AG09319 (cell line): ENCODE measurements around the gene PIPOX.

Experiments used
- DNase-seq: peaks from one replicate; pipeline ENCODE4 v3.0.0-alpha.2; 2010; ENCODE audit warnings: low read depth; ENCODE audit errors: extremely low read depth
- CTCF ChIP-seq: IDR thresholded peaks from 2 replicates; pipeline ENCODE4 v1.5.1; 2011; ENCODE audit warnings: low read depth, mild to moderate bottlenecking, inconsistent platforms, low read length, moderate library complexity

The PIPOX gene

DNA sequence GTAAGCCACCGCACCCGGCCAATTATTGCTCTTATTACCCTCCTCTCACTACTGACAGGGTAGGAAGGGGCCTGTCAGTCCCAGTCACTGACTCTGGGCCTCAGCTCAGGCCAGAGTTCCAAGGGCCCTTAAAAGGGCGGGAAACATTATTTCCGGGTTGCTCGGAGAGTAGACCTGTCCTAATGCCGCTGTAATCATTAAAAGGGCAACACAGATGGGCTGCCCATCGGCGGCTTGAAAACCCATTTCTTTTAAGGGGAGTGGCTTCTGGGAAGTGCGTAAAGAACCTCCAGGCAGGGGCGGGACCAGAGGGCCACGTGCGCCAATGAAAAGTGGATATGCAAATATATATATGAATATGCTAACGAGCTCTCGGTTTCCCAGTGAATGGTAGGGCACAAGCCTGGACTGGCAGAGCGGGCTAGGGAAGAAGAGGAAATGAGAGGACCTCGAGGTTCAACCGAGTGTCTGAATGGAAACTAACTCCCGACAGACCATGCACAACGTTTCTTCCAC lies 26.6 kb downstream of the PIPOX start:
- no peak for DNase-seq
- TF ChIP-seq CTCF = no peak

DNA sequence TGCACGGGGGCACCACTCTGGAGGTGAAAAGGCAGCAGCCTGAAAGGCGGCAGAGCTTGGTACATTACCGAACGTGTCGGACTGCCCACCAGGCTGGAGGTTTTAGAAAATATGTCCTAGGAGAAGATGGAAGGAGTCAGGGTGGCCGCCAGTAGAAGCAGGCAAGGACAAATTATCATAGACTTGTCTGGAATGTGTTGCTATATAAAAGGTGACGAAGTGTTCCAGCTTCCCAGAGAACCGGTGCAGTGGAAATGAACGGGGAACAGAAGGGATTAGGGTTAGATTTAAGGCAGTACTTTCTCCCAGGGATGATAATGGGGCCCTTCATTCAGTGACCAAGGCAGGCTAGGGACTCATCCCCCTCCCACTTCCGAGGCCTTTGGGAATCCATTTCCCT lies 27.4 kb downstream of the PIPOX start:
- no peak for TF ChIP-seq CTCF
- no peak for DNase-seq

DNA sequence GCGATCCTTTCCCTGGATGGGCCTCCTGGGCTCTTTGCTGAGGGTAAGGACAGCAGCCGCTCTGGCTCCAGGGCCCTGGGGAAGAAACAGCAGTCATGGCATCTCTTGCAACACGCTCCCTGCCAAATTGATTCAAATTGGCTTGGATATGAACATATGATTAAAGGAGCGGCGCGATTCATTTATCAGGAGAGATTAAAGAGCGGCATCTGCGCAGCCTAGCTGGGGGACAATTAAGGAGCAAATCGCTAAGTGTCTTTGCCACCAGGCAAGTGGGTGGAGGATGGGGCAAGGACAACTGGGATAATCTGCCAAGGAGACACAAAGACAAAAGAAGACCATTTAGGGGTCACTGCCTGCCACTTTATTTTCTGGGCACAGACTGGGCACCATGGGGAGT lies 27.8 kb downstream of the PIPOX start:
- TF ChIP-seq CTCF = no peak
- DNase-seq = no peak

DNA sequence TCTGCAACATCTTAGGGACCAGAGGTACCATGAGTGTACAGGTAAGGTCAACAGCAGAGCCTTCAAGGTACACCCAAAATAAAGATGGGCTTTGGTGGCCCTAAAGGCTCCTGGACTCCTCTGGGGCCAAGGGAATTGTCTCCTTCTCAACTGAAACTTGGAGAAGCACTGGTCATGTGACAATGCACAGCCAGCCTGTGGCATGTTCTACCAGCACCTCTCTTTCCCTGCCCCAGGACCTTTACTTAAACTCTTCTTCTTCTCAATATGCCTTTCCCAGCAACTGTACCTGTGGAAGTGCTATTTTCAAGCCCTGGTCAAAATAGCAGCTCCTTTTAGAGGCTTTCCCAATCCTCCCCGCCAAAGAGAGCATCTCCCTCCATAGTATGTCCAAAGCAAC lies 28.4 kb downstream of the PIPOX start:
- DNase-seq = no peak
- no peak for TF ChIP-seq CTCF

DNA sequence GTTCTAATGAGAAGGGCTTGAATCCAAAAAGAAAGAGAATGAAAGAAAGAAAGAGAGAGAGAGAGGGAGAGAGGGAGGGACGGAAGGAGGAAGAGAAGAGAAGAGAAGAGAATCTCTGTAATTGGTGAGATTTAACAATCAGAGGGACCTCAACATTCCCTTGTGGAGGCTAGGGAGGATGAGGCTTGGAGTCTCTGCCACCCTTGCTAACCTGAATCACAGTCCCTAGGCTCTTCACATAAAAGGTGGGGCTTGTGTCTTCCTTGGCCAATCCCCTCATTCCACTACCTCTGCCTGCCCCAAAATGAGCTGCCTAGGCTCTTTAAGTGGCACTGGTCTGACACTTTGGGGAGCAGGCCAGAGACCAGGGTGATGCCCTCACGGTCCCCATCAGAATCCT lies 30.1 kb downstream of the PIPOX start:
- no peak for DNase-seq
- no peak for TF ChIP-seq CTCF

DNA sequence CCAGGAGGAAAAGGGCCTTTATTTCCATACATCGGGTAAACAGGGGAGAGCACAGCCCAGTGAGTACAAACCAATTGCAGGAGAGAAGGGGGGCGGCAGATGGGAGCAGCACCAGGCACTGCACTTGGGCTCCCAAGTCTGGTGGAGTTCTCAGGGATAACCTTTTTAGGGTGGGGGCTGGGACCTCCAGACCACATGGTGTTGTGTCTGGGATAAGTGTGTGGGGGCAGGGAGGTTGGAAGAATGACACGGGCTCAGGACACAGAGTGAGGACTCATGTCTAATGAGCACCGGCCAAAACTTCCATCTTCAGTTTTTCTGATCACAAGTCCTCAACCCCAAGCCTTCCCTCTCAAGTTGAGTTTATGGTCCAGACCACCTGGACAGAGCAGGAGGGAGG lies 30.6 kb downstream of the PIPOX start:
- DNase-seq = no peak
- TF ChIP-seq CTCF = no peak

DNA sequence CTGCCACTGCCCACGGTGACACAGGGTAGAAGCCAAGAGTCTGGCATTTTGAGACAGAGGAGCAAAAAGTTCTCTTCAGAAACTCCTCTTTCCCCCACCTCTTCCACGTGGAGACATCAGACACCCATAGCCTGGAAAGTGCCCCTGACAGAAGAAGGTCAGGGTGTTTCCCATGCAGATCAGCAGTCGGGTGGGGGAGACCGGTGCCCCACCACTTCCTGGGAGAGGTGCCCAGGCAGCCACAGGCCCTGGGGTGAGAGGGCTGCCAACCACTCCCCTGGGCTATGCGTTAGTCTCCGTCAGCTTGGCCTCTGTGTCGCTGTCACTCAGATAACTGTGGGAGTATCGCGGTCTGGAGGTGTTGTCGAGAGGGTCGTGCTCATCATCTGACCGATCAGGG lies 31.5 kb downstream of the PIPOX start:
- no peak for DNase-seq
- no peak for TF ChIP-seq CTCF
